Activated CD4-positive, alpha-beta T cell treated with anti-CD3 and anti-CD28 coated beads, Interleukin-2, amount 10 ng/mL, durations not matched to agents 24 days and 14 days (primary cell): Measurements from ENCODE around the gene CCDC137. TPM values are rescaled to one million over a fixed set of nuclear protein-coding genes. Genes with fewer than 3 reads are reported as not detected.

Source experiments
- DNase-seq: peaks from one replicate; pipeline ENCODE4 v3.0.0; 2022
- H3K27ac Mint-ChIP-seq: one replicate; pipeline ENCODE4 v1.8.0; 2022; ENCODE audit warnings: mild to moderate bottlenecking, mixed read lengths
- H3K27me3 Mint-ChIP-seq: one replicate; pipeline ENCODE4 v1.8.0; 2022; ENCODE audit warnings: mixed read lengths
- H3K36me3 Mint-ChIP-seq: one replicate; pipeline ENCODE4 v1.8.0; 2022; ENCODE audit warnings: low read depth, mild to moderate bottlenecking, mixed read lengths
- H3K4me1 Mint-ChIP-seq: one replicate; pipeline ENCODE4 v1.8.0; 2021; ENCODE audit warnings: mixed read lengths
- H3K4me3 Mint-ChIP-seq: one replicate; pipeline ENCODE4 v1.8.0; 2022; ENCODE audit warnings: mild to moderate bottlenecking, moderate library complexity, mixed read lengths
- H3K9me3 Mint-ChIP-seq: one replicate; pipeline ENCODE4 v1.8.0; 2021; ENCODE audit warnings: mixed read lengths
- intact Hi-C: fragments of 100-400 bp; cut with micrococcal nuclease; formaldehyde crosslinking; loops from one replicate; pipeline ENCODE4 v1.15.1; 2023
- total RNA-seq: library from RNA; stranded (reverse); gene quantifications from 2 replicates; pipeline ENCODE4 v1.2.3, GENCODE V29; 2022

Gene CCDC137
- total RNA-seq, 1 donor from 2014 or later: 60.2 TPM

DNA sequence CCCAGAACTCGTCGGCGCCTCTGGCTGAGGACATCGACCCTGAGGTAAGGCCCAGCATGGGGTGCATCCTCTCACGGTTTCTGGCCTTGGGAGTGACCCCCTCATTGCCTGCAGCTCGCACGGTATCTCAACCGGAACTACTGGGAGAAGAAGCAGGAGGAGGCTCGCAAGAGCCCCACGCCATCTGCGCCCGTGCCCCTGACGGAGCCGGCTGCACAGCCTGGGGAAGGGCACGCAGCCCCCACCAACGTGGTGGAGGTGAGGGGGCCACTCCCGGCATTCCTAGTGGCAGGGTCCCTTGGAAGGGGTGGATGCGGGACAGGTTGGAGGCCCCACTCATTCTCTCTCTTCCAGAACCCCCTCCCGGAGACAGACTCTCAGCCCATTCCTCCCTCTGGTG is 28.3 kb downstream of the CCDC137 start:
- H3K4me3 Mint-ChIP-seq: no peak overlapping the region
- H3K36me3 Mint-ChIP-seq: peaks cover 44% of the 10 kb centered on the region
- intact Hi-C loops: no loop called here
- peaks cover 2% of the 10 kb centered on the region for H3K4me1 Mint-ChIP-seq
- H3K27ac Mint-ChIP-seq: no peak overlapping the region
- DNase-seq: no peak
- no peaks in the 10 kb centered on the region for H3K9me3 Mint-ChIP-seq
- no peaks in the 10 kb centered on the region for H3K27me3 Mint-ChIP-seq

DNA sequence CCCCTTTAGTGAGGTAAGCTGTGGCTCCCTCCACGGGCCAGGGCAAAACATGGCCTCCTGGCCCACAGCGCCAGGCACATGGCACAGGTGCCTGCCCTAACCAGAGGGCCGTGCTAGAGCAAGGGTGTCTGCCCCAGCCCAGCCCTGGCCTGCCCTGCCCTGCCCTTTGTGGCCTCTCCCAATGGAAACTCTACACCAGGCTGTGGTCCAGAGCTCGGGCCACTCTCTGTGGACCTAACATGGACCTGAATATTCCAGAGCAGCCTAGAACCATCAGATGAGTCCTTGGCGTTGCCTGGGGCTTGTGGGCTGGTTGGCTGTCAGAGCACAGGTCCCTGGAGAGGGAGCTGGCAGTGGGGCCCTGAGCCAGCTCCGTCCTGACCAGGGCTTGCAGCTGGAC is 28.7 kb downstream of the CCDC137 start:
- intact Hi-C loops: no loop called here
- Mint-ChIP-seq H3K36me3 (peaks cover 40% of the 10 kb centered on the region), H3K27ac (no peak overlapping the region), H3K4me1 (peaks cover 2% of the 10 kb centered on the region), H3K27me3 (no peaks in the 10 kb centered on the region), H3K9me3 (no peaks in the 10 kb centered on the region), H3K4me3 (no peak overlapping the region)
- DNase-seq: no peak

DNA sequence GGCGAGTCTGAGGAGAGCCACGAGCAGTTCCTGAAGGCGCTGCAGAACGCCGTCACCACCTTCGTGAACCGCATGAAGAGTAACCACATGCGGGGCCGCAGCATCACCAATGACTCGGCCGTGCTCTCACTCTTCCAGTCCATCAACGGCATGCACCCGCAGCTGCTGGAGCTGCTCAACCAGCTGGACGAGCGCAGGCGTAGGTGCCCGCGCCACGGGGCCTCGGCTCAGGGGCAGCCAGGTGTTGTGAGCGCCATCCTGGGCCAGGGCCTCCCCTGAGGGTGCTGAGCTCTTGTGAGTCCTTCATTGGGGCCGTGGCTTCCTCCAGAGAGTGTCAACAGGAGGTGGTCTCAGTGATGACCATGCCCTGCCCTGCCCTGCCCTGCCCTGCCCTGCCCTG is 29.3 kb downstream of the CCDC137 start:
- Mint-ChIP-seq H3K9me3 (no peaks in the 10 kb centered on the region), H3K4me3 (no peak overlapping the region), H3K27ac (no peak overlapping the region), H3K36me3 (peaks cover 41% of the 10 kb centered on the region), H3K4me1 (peaks cover 3% of the 10 kb centered on the region), H3K27me3 (no peaks in the 10 kb centered on the region)
- intact Hi-C loops: no loop called here
- no peak for DNase-seq

DNA sequence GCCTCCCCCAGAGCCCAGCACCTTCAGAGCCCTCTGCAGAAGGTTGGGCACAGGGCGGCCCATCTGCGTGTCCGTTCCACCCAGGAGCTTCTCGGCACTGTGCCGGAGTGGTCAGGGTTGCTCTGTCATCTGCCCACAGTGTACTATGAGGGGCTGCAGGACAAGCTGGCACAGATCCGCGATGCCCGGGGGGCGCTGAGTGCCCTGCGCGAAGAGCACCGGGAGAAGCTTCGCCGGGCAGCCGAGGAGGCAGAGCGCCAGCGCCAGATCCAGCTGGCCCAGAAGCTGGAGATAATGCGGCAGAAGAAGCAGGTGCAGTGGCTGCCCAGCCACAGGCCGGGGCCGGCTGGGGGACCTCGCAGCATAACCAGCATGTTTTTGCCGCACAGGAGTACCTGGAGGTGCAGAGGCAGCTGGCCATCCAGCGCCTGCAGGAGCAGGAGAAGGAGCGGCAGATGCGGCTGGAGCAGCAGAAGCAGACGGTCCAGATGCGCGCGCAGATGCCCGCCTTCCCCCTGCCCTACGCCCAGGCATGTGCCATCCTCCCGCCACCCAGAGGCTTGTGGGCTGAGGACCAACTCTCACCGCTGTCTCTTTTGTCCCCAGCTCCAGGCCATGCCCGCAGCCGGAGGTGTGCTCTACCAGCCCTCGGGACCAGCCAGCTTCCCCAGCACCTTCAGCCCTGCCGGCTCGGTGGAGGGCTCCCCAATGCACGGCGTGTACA is 29.8 kb downstream of the CCDC137 start:
- Mint-ChIP-seq H3K4me1 (peaks cover 6% of the 10 kb centered on the region), H3K27ac (no peak overlapping the region), H3K36me3 (peaks cover 40% of the 10 kb centered on the region), H3K4me3 (no peak overlapping the region), H3K27me3 (no peaks in the 10 kb centered on the region), H3K9me3 (no peaks in the 10 kb centered on the region)
- intact Hi-C loops: no loop called here
- DNase-seq: no peak

DNA sequence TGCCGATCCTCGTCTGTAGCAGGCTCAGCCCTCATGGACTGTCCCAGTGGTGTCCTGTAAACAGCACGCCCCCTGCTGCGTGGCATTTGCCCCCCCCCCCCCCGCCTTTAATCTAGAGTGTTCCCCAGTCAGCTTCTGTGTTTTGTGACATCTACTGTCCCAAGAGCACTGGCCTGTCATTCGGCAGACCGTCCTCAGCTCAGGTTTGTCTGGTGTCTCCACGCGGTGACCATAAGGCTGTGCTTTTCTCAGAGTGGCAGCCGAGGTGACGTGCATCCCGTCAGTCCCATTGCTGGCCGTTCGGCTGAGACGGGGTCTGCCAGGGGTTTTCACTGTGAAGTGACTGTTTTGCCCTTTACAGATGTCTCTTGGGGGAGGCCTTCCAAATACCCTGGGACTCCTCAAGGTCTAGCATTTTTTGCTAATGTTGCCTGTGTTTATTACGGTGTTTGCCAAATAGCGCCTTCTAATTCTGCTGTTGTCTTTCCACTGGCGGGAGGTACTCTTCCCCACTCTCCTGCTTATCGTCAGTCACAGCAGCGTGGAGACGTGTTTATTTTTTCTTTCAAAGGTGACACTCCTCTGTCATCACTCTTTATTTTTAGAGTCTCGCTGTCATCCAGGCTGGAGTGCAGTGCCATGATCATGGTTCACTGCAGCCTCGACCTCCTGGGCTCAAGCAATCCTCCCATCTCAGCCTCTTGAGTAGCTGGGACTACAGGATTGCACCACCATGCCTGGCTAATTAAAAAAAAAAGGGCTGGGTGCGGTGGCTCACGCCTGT is 30.9 kb downstream of the CCDC137 start:
- Mint-ChIP-seq H3K9me3 (no peaks in the 10 kb centered on the region), H3K36me3 (peaks cover 42% of the 10 kb centered on the region), H3K27ac (peak overlapping the region; percentile 66), H3K4me3 (no peak overlapping the region), H3K27me3 (no peaks in the 10 kb centered on the region), H3K4me1 (peaks cover 12% of the 10 kb centered on the region)
- DNase-seq: no peak
- intact Hi-C loops: no loop called here

DNA sequence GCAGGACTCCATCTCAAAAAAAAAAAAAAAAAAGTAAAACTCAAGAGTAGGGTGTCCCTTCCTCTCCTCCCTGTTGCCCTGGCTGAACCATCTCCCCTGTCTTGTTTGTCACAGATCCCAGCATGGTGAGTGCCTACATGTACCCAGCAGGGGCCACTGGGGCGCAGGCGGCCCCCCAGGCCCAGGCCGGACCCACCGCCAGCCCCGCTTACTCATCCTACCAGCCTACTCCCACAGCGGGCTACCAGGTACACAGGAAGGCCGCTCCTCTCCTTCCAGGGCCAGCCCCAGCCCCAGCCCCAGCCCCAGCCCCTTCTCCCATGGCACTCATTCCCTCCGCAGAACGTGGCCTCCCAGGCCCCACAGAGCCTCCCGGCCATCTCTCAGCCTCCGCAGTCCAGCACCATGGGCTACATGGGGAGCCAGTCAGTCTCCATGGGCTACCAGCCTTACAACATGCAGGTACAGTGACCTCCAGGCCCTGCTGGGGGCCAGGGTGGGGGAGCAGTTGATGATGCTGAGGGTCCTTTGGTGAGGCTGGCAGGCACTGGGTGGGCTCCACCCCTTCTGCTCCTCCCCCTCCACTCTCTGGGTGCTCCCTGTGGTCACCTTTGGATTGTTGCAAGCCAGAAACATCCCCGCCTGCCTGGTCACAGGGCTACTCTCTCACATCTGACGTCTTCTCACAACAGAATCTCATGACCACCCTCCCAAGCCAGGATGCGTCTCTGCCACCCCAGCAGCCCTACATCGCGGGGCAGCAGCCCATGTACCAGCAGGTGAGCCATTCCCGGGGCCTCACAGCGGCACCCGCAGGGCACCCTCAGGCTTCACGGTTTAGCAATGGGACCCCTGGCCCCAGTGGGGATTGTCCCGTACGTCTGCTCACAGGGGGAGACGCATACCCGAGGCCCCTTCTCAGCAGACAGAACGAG is 34.1 kb downstream of the CCDC137 start:
- no peaks in the 10 kb centered on the region for H3K9me3 Mint-ChIP-seq
- no peak for DNase-seq
- no peak overlapping the region for H3K27ac Mint-ChIP-seq
- H3K36me3 Mint-ChIP-seq: peaks cover 63% of the 10 kb centered on the region
- H3K4me3 Mint-ChIP-seq: peak overlapping the region; percentile 22
- no peaks in the 10 kb centered on the region for H3K27me3 Mint-ChIP-seq
- intact Hi-C loops: loop anchor here (5.0 kb wide), 1 partner anchor 148 kb away; the partner anchor contains the start of gene FAAP100
- peaks cover 18% of the 10 kb centered on the region for H3K4me1 Mint-ChIP-seq

DNA sequence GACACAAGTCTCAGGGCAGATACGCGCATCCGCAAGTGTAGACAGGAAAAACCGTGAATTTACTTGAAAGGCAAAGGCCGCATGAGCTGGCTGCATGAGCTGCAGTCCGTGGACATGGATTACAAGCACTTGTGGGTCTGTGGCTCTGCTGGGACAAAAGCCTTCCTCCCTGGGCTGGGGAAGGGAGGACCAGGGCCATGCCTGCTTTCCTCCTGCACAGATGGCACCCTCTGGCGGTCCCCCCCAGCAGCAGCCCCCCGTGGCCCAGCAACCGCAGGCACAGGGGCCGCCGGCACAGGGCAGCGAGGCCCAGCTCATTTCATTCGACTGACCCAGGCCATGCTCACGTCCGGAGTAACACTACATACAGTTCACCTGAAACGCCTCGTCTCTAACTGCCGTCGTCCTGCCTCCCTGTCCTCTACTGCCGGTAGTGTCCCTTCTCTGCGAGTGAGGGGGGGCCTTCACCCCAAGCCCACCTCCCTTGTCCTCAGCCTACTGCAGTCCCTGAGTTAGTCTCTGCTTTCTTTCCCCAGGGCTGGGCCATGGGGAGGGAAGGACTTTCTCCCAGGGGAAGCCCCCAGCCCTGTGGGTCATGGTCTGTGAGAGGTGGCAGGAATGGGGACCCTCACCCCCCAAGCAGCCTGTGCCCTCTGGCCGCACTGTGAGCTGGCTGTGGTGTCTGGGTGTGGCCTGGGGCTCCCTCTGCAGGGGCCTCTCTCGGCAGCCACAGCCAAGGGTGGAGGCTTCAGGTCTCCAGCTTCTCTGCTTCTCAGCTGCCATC is 34.9 kb downstream of the CCDC137 start:
- intact Hi-C loops: loop anchor here (2.0 to 5.0 kb wide), 2 partner anchors 149 to 159 kb away; partner anchors contain the start of genes FAAP100 and P4HB
- DNase-seq: peak; percentile 65
- peak overlapping the region; percentile 98 for H3K27ac Mint-ChIP-seq
- H3K4me3 Mint-ChIP-seq: peak overlapping the region; percentile 97
- H3K27me3 Mint-ChIP-seq: no peaks in the 10 kb centered on the region
- H3K4me1 Mint-ChIP-seq: peaks cover 21% of the 10 kb centered on the region
- H3K36me3 Mint-ChIP-seq: peaks cover 72% of the 10 kb centered on the region
- H3K9me3 Mint-ChIP-seq: no peaks in the 10 kb centered on the region

DNA sequence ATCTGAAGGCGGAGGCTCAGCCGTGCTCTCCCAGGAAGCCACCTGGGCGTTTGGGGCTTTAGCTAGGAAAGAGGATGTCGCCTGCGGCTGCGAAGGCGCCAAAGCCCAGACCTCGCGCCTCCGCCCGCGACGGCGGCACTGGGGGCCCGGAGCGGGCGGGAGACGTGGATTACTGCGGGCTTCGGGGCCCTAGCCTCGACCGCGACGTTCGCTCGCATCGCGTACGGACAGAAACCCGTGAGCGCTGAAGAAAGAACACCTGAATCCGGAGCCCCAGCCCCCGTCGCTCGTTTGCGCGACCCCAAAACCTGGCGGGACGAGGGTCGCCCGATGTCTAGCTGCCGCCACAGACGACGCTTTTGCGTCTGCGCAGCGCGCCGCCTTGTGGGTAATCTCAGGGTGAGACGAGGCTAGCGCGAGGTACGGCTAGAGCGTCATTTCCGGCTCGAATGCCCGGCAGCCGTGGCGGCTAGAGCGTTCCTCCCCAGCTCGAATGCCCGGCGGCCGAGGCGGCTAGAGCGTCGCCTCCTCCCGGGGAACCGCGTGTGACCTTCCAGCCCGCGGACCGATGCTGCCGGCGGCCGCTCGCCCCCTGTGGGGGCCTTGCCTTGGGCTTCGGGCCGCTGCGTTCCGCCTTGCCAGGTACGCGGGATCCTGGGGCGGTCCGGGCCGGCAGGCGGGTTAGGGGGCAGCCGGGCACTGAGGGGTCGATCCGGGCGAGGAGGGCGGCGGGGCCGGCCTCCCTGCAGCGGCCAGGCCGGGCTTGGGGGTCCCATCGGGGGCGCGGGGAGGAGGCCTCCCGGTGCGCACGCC is 36.6 kb downstream of the CCDC137 start, which contains the start of gene MRPL12:
TSS of gene MRPL12 (plus strand) at position 434 of the 813 bp plus-strand sequence. CDS start at position 569, 135 bp downstream.
- H3K27me3 Mint-ChIP-seq: no peaks in the 10 kb centered on the region
- peaks cover 66% of the 10 kb centered on the region for H3K36me3 Mint-ChIP-seq
- intact Hi-C loops: loop anchor here (1.0 to 5.0 kb wide), 4 partner anchors 8 to 158 kb away; partner anchors contain the start of genes FAAP100, HGS and P4HB
- H3K9me3 Mint-ChIP-seq: no peaks in the 10 kb centered on the region
- peak within 1 kb of the TSS; percentile 98 for H3K27ac Mint-ChIP-seq
- DNase-seq: peak; percentile 97
- peaks cover 19% of the 10 kb centered on the region for H3K4me1 Mint-ChIP-seq
- H3K4me3 Mint-ChIP-seq: peak within 1 kb of the TSS; percentile 97

DNA sequence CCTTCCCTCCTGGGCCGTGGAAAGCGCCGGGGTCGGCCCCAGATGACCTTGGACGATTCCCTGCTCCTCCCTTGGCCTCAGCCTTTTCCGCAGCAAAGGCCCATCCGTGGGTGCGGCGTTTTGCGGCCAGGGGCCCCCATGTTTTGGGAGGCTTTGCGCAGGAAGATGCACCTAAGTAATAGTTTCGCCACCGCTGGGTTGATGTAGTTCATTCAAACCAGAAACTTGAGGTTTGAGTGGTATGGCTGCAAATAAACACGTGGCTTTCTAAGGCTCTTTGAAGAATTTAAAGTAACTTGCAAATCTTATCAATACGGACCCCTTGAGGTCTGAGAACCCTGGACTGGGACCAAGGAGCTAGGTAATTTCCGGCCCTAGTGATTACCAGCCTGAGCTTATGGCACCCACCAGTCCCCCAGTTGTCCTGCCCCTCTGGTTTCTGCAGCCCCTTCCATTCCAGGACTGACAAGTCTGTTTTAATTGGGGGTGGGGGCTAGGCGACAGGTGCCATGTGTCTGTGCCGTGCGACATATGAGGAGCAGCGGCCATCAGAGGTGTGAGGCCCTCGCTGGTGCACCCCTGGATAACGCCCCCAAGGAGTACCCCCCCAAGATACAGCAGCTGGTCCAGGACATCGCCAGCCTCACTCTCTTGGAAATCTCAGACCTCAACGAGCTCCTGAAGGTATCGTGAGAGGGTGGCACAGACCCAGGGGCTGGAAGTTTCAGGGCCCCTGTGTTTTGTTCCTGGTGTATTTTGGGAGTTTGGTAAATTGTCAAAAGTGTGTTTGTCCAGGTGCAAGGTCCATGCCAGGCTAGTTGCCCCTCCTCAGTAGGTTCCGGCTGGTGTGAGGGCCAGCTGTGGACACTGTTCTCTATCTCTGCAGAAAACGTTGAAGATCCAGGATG is 37.5 kb downstream of the CCDC137 start:
- intact Hi-C loops: loop anchor here (1.0 to 5.0 kb wide), 4 partner anchors 7 to 157 kb away; partner anchors contain the start of genes FAAP100, HGS and P4HB
- H3K36me3 Mint-ChIP-seq: peaks cover 64% of the 10 kb centered on the region
- no peaks in the 10 kb centered on the region for H3K27me3 Mint-ChIP-seq
- peaks cover 19% of the 10 kb centered on the region for H3K4me1 Mint-ChIP-seq
- H3K4me3 Mint-ChIP-seq: peak overlapping the region; percentile 97
- peak; percentile 77 for DNase-seq
- H3K27ac Mint-ChIP-seq: peak overlapping the region; percentile 78
- no peaks in the 10 kb centered on the region for H3K9me3 Mint-ChIP-seq

DNA sequence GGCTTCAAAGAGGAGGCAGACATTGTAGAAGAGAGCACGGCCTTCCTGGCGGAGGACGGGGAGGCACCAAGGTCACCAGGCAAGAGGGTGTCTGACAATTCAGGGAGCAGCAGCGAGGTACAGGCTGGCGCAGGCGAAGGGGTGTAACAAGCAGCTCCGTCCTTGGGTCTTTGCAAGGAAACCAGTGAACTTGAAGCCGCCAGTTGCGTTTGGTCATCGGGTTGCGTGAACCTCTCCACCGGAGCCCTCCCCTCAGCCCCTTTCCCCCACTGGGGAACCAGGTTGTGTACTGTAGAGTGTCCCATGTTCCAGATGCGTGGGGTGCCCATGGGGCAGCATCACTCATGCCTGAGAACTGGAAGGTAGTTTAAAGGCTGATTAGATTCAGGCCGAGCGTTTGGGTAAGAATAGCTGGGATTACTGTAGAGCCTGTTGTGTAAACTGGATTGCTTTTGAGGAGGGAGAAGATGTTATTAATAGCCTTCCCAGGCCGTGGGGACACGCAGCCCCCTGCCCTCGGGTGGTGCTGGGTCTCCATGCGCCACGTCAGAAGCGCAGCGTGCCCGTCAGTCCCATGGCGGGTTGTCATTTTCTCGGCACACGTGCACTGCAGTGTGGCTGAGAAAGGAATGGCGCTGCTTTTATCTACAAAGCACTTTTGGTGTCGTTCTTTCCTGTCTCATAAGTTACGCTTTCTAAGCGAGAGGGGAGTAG is 39.1 kb downstream of the CCDC137 start:
- peak overlapping the region; percentile 53 for H3K27ac Mint-ChIP-seq
- peak overlapping the region; percentile 19 for H3K4me3 Mint-ChIP-seq
- intact Hi-C loops: no loop called here
- peaks cover 59% of the 10 kb centered on the region for H3K36me3 Mint-ChIP-seq
- peaks cover 24% of the 10 kb centered on the region for H3K4me1 Mint-ChIP-seq
- no peak for DNase-seq
- no peaks in the 10 kb centered on the region for H3K9me3 Mint-ChIP-seq
- H3K27me3 Mint-ChIP-seq: no peaks in the 10 kb centered on the region

DNA sequence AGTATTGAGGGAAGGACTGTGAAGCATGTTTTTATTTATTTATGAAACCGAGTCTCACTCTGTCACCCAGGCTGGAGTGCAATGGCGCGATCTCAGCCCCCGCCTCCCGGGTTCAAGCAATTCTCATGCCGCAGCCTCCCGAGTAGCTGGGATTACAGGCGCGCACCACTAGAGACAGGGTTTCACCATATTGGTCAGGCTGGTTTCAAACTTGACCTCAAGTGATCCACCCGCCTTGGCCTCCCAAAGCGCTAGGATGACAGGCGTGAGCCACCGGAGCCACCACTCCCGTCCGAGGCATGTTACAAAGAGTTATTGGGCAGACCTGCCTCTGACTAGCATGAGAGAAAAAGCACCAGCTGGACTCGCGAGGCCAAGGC is 39.7 kb downstream of the CCDC137 start:
- H3K4me1 Mint-ChIP-seq: peaks cover 23% of the 10 kb centered on the region
- no peaks in the 10 kb centered on the region for H3K27me3 Mint-ChIP-seq
- no peak overlapping the region for H3K27ac Mint-ChIP-seq
- peak overlapping the region; percentile 19 for H3K4me3 Mint-ChIP-seq
- intact Hi-C loops: no loop called here
- peaks cover 54% of the 10 kb centered on the region for H3K36me3 Mint-ChIP-seq
- H3K9me3 Mint-ChIP-seq: no peaks in the 10 kb centered on the region
- DNase-seq: no peak
